Dermis microvascular lymphatic vessel endothelial cell (primary cell): ENCODE data around the gene SMIM17. TPM values are rescaled to one million over a fixed set of nuclear protein-coding genes. Genes with fewer than 3 reads are reported as not detected.
A peak's percentile ranks its signal among the peaks of the same experiment; 100 is the strongest.
"Not testable (repeated sequence)": the region's sequence is repeated elsewhere in the genome, so short reads cannot be mapped to it uniquely, and the experiment has no call there.

Source experiments
- DNase-seq, 2 donors: peaks; one replicate each; pipeline versions ENCODE4 v3.0.0 to v3.0.0-alpha.2; 2010; ENCODE audit warnings: low read depth in 2 of 2
- total RNA-seq: library from RNA; depleted of rRNA; stranded (reverse); fragments of >200 nt; gene quantifications from 2 replicates; pipeline ENCODE4 v1.2.1, GENCODE V29; 2014

SMIM17 gene
- total RNA-seq, 1 donor from 2014 or later, result 0.26 TPM

- no peak for DNase-seq
Measured at GRCh38 chr19:56660381-56661107, 17.6 kb downstream of the SMIM17 start.

DNA sequence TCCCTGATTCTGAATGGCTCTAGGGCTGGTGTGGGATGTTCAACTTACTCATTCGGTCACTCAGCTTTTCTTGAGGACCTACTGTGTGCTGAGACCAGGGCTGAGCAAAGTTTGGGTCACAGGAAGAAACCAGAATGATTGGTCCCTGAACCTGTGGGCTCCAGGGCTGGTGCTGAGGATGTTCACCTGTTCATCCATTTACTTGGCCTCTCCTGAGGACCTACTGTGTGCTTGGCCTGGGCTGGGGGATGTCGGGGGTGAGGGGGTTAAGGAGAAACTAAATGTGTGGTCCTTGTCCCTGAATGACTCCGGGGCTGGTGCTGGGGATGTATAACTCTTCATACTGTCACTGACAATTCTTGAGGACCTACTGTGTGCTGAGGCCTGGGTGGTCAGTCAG, 18.3 kb downstream of the SMIM17 start:
- no peak for DNase-seq

DNA sequence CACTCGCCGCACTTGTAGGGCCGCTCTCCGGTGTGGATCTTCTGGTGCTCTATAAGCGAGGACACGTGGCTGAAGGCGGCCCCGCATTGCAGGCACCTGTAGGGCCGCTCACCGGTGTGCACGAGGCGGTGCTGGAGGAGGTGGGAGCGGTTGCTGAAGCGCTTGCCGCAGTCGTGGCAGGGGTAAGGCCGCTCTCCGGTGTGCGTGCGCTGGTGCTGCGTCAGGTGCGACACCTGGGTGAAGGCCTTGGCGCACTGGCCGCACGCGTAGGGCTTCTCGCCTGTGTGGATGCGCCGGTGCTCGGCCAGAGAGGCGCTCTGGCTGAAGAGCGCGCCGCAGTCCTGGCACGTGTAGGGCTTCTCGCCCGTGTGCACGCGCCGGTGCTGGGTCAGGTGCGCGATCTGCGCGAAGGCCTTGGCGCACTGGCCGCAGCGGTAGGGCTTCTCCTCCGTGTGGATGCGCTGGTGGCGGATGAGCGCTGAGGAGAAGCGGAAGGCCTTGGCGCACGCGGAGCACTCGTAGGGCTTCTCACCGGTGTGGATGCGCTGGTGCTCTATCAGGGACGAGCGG, 21.1 kb downstream of the SMIM17 start:
- no peak for DNase-seq

DNA sequence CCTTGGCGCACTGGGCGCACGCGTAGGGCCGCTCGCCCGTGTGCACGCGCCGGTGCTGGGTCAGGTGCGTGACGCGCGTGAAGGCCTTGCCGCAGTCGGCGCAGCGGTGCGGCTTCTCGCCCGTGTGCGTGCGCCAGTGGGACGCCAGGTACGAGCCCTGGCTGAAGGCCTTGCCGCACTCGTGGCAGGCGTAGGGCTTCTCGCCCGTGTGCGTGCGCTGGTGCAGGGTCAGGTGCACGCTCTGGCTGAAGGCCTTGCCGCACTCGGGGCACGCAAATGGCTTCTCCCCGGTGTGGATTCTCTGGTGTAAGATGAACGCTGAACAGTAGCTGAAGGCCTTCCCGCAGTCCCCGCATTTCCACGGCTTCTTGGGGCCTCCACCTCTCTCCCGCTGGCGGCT, 21.6 kb downstream of the SMIM17 start:
- DNase-seq, result no peak

DNA sequence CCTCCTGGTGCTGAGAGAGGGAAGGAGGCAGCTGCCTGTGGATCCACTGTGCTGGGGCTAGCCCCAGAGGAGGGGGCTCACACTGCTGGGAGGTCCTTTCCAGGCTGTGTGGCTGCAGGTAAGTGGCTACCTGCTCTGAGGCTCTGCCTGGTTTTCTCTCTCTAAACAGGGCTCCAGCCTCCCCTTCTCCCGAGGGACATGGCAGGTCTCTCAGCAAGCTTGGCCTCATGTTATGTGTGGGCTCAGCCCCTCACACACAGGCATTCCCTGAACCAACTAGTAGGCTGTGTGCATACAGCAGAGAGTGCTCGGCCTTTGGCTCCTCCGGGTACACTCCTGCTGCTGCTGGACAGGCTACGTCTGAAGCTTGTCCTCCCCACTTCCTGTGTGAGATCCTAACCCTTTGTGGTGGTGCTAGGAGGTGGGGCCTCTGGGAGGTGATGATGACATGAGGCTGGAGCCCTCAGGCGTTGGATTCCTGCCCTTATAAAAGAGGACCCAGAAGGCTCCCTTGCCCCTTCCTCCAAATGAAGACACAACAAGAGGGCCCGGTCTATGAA, 24.4 kb downstream of the SMIM17 start:
- DNase-seq, result no peak

DNA sequence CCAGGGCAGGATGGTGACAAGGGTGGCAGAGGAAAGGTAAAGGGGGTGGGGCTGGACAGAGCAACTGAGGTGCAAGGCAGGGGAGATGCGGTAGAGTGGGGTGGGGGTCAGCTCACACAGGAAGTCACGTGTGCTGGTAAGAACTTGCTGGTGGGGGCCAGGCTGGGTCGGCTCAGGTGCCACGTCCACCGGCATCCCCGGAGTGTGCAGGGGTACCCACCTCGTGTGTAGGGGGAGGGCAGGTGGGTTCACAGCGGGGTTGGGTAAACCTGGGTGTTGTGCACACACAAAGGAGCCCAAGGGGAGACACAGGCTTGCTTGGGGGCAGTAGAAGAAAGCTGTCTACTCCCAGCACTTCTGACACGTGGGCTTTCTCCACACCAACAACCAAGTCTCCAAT, 25.7 kb downstream of the SMIM17 start:
- no peak for DNase-seq

GRCh38 chr19:56670401-56670960, 27.5 kb downstream of the SMIM17 start:
- no peak for DNase-seq

DNA sequence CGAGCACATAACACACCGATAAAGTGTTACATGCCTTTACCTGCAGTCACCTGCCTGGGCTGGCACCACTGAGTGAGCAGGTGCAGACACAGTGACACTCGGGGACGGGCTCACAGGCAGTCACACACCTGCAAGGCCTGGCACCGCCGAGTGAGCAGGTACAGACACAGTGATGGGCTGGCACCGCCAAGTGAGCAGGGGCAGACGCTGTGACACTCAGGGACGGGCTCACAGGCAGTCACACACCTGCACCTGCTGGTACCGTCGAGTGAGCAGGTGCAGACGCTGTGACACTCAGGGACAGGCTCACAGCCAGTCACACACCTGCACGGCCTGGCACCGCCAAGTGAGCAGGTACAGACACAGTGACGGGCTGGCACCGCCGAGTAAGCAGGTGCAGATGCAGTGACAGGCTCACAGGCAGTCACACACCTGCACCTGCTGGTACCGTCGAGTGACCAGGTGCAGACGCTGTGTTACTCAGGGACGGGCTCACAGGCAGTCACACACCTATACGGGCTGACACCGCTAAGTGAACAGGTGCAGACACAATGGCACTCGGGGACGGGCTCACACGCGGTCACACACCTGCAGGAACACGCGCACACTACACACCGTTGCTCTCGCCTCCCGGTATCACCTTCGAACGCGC, 28.1 kb downstream of the SMIM17 start:
- DNase-seq, result no peak

DNA sequence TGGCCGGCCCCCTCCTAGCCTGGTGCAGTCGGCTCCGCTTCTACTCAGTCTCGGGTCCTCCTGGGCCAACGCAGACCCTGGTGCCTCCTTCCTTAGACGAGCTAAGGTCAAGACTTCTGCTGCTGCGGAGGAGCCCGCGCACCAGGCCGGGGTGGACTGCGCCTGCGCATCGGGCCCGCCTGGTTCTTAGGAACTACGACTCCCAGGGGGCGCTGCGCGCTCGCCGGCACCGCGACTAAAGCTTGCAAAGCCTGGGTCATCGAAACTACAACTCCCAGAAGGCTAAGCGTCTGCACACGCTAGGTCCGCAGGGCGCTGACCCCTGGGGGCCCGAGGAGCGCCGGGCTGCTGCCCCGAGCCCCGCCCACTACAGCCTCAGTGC, 28.6 kb downstream of the SMIM17 start, which contains the start of gene ZNF835:
Gene ZNF835, minus strand, starts transcription at position 145 of the 382 bp plus-strand sequence. CDS start 6,559 bp downstream, outside the sequence.
- peak; percentile 4 to 9 for DNase-seq

GRCh38 chr19:56672610-56673009, 29.7 kb downstream of the SMIM17 start:
- DNase-seq, result not testable (repeated sequence)

DNA sequence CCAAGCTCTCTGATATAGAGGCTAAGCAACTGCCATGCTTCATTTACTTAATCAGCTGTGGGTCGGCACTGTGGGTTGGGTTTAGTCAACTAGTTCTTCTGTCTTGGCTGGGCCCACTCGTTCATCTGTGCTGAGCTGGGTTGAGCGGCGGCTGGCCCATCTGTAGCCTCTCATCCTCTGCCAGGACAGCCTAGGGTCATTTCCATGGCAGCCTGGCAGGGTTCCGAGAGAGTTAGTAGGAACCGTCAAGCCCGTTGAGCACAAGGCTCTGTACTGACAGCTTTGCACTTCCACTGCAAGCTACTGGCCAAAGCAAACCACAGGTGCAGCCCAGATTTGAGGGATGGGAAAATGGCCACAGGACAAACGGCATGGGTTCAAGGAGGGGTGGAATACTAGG, 35.2 kb downstream of the SMIM17 start:
- DNase-seq, result no peak

DNA sequence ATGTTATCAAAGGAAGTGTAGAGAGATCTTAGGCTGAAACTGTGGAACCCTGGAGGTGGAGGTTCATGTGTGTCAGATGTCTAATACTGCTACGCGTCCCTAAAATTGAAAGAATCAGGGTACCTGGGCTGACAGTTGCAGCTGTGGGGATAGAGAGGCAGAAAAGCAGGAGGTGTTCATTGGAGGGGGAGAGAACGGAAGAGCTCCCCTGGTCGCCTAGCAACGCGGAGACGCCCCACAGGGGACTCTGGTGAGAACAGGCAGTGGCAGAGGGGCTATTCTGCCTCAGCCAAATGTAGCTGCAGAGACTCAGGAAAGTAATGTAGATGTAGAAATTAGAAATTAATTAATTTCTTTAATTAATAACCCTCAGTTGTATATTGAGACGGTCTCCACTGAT, 38.7 kb downstream of the SMIM17 start:
- DNase-seq, result no peak

GRCh38 chr19:56683116-56683515, 40.2 kb downstream of the SMIM17 start:
- no peak for DNase-seq

GRCh38 chr19:56687031-56687430, 44.1 kb downstream of the SMIM17 start:
- DNase-seq, result no peak

DNA sequence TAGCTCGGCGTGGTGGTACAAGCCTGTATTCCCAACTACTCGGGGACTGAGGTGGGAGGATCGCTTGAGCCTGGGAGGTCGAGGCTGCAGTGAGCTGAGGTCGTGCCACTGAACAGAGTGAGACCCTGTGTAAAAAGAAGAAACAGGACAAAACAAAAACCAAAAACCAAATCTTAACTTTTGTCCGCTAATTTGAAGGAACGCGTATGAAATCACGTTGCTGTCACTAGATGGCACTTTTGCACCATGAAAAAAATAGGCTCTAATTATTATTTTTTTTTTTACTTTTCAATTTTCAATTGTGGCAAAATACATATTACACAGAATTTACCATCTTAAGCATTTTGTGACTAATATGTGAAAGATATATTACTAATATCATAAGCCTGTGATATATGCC, 46.2 kb downstream of the SMIM17 start:
- DNase-seq, result no peak

DNA sequence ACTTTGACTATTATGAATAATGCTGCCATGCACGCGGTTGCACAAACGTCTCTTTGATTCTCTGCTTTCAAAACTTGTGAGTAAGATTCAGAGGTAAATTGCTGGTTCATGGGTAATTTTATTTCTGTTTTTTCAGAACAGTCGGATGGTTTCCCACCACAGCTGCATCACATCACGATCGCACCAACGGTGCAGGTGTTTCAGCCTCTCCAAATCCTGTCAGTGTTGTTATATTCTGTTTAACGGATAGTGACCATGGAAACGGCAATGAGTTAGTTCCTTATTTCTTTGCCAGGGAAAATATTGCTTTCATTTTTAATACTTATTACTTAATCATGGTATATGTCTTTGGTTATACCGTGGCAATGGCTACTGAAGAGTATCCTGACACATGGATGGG, 47.7 kb downstream of the SMIM17 start:
- DNase-seq, result no peak

DNA sequence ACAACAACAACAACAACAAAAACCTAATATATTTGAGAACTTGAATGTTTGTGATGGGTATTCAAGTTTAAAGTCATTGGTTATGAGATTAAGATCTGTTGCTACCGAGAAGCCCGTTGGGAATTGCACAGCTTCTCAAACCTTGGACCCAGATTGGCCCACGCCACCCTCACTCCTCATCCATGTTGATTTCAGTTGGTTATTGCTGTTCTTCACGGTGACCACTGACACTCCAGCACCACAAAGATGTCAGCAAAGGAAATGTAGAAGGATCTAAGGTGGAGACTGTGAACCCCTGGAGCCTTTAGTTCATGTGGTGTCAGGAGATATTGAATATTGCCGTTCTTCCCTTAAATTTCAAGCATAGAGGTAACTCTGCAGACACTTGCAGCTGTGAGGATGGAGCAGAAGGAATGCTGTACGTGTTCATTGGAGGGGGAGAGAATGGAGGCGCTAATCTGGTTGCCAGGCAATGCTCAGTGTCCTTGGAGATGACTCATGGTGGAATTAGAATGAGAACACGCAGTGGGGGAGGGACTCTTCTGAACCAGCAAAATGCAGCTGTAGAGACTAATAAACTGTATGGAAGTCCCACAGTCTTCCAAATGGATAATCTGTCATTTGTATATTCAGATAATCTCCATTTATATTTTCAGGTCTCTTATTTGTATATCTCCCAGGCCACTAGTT, 49.4 kb downstream of the SMIM17 start:
- no peak for DNase-seq

DNA sequence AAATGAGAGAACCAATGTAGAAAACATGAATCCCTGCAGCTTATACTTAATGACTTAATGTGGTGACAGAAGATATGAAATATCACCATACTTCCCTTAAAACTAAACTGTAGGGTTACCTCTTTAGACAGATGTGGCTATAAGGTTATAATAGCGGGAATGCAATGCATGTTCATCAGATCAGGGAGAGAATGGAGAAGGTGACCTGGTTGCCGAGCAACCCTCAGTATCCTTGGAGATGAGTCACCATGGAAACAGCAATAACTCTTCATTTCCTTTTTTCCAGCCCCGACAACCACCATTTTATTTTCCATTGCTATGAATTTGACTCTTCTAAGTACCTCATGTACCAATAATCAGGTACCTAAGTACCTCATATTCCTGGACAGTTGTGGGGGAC, 56.6 kb downstream of the SMIM17 start:
- no peak for DNase-seq

DNA sequence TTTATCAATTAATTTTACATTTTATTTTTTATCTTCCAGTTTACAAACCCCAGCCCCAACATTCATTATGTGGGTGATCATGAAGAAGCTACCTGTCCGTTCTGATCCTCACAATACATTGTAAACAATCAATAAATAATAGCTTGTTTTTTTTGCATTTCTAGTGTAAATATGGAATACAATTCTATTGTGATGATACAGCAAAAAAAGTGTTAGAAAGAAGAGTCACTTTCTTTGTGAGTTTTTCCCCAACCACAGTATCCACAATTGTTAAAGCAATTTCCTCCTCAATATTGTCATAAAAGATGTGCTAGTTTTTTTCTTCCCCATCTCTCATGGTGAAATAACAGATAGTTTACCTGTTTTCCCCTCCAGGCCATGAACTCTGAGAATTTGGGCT, 58.9 kb downstream of the SMIM17 start:
- DNase-seq, result no peak

GRCh38 chr19:56705939-56706338, 63.0 kb downstream of the SMIM17 start:
- no peak for DNase-seq
